Measurements from ENCODE around the gene CST9L. TPM values are rescaled to one million over a fixed set of nuclear protein-coding genes. Genes with fewer than 3 reads are reported as not detected.

The CST9L gene
- total and polyA plus RNA-seq, 10 of the 15 experiments (the other 5 are each of a cell fraction or from before 2014, with no cell fraction given), result not detected

DNA sequence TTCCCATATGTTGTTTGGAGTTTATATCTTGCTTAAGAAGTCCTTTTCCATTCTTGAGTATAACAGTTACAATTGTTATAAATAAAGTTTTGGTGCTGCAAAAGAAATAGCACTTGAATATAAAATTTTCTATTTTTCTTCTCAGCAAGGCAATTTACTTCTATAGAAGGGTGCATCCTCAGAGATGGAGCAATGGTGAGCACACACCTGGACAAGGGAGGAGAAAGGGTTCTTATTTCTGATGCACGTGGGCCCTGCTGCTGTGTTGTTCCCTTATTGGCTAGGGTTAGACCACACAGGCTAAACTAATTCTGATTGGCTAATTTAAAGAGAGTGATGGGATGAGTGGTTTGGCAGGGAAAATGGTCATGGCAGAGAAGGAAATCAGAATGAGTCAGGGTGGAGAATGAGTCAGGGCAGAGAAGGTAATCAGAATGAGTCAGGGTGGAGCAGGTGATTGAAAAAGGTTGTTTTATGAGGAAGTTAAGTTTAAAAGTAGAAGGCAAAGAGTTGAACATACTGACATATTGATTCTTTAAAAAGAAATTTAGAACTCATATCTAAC is 39.3 kb downstream of the CST9L start (continued):
- TF ChIP-seq, protein P1, sequence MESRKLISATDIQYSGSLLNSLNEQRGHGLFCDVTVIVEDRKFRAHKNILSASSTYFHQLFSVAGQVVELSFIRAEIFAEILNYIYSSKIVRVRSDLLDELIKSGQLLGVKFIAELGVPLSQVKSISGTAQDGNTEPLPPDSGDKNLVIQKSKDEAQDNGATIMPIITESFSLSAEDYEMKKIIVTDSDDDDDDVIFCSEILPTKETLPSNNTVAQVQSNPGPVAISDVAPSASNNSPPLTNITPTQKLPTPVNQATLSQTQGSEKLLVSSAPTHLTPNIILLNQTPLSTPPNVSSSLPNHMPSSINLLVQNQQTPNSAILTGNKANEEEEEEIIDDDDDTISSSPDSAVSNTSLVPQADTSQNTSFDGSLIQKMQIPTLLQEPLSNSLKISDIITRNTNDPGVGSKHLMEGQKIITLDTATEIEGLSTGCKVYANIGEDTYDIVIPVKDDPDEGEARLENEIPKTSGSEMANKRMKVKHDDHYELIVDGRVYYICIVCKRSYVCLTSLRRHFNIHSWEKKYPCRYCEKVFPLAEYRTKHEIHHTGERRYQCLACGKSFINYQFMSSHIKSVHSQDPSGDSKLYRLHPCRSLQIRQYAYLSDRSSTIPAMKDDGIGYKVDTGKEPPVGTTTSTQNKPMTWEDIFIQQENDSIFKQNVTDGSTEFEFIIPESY (IDR thresholded peaks at IDR 0.05), result no peak
- no peak for TF ChIP-seq BRCA1 (IDR thresholded peaks at IDR 0.05; ENCODE audit: low read depth, low read length)
- 0 out of 2 replicates have a peak, but pooled peaks have one; percentile 62 for TF ChIP-seq CBX5 (IDR thresholded peaks at IDR 0.05; ENCODE audit: low read depth)
- TF ChIP-seq NFXL1 (IDR thresholded peaks at IDR 0.05; ENCODE audit: borderline replicate concordance), result no peak

DNA sequence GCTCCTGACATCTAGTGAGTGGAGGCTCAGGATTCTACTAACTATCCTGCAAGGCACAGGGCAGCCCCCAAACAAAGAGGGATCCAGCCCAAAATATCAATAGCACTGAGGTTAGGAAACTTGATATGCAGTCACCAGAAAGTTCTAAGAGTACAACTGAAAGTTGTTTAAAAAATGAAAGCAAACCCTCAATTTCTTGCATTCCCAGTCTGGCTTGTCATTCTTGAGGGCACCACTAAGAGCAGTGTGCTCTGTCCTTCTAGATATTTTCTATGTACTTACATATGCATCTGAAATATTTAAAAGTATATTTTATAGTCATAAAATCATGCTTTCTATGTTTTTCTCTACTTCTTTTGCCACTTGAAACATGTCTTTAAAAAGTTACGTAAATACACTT is 41.4 kb downstream of the CST9L start:
- H3K4me1 ChIP-seq (ENCODE audit: control insufficient read depth, insufficient read depth, low read length), result peaks cover 8% of the 10 kb centered on the region
- POLR2A ChIA-PET, result no interaction called here
- SMC1A ChIA-PET (ENCODE audit: uncharacterized antibody, unreplicated experiment), result no interaction called here
- no peak overlapping the region for H3K9ac ChIP-seq (ENCODE audit: control insufficient read depth, insufficient read depth, low read length)
- no TSS peak for BruUV-seq (replicated peaks)
- peaks cover 4% of the 10 kb centered on the region; the same call in 2 of the 3 replicates for H3K9me3 ChIP-seq (replicated peaks; ENCODE audit: control insufficient read depth, insufficient read depth, low read length)
- FAIRE-seq, result no peak
- ATAC-seq, result no peak
- H4K20me1 ChIP-seq (ENCODE audit: control insufficient read depth, insufficient read depth), result no peaks in the 10 kb centered on the region
- no peak for TF ChIP-seq CREB1 (IDR thresholded peaks at IDR 0.05; ENCODE audit: low read depth)
- TF ChIP-seq, protein P2, sequence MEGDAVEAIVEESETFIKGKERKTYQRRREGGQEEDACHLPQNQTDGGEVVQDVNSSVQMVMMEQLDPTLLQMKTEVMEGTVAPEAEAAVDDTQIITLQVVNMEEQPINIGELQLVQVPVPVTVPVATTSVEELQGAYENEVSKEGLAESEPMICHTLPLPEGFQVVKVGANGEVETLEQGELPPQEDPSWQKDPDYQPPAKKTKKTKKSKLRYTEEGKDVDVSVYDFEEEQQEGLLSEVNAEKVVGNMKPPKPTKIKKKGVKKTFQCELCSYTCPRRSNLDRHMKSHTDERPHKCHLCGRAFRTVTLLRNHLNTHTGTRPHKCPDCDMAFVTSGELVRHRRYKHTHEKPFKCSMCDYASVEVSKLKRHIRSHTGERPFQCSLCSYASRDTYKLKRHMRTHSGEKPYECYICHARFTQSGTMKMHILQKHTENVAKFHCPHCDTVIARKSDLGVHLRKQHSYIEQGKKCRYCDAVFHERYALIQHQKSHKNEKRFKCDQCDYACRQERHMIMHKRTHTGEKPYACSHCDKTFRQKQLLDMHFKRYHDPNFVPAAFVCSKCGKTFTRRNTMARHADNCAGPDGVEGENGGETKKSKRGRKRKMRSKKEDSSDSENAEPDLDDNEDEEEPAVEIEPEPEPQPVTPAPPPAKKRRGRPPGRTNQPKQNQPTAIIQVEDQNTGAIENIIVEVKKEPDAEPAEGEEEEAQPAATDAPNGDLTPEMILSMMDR (IDR thresholded peaks at IDR 0.05 in 2 of 3, conservative IDR thresholded peaks at IDR 0.05 in 1 of 3; ENCODE audit: control insufficient read depth in 2 of 3, extremely low read depth in 1 of 3, insufficient read depth in 1 of 3, low read depth in 3 of 3, low read length in 3 of 3), result peak in 1 of 3 experiments; percentile 34; a peak in 2 of 6 replicates
- no peak overlapping the region for H3K27ac ChIP-seq (ENCODE audit: control insufficient read depth, insufficient read depth)
- no peaks in the 10 kb centered on the region; a peak in 2 of 4 replicates for H3K27me3 ChIP-seq (replicated peaks in 1 of 2; ENCODE audit: control insufficient read depth in 2 of 2, insufficient read depth in 2 of 2, low read length in 1 of 2)
- H3K4me3 ChIP-seq, result no peak overlapping the region
- 89% methylated on average over 1 of the region's 1 CpG for WGBS (ENCODE audit: insufficient coverage, insufficient replicate concordance, low lambda C conversion rate, missing lambda C conversion rate)
- intact Hi-C loops (cut with micrococcal nuclease; ENCODE audit: unreplicated experiment), result no loop called here
- H3K36me3 ChIP-seq (ENCODE audit: control insufficient read depth in 2 of 2, insufficient read depth in 2 of 2, low read length in 1 of 2), result no peaks in the 10 kb centered on the region
- in situ Hi-C loops (cut with MboI), result no loop called here
- no peak overlapping the region for H2AFZ ChIP-seq (ENCODE audit: control insufficient read depth, low read depth, low read length)
- RAD21 ChIA-PET (ENCODE audit: unreplicated experiment), result no interaction called here
- H3K79me2 ChIP-seq (ENCODE audit: control insufficient read depth, insufficient read depth, low read length), result no peaks in the 10 kb centered on the region
- no peak for DNase-seq (ENCODE audit: low read depth, low spot score)
- no peak overlapping the region for H3K4me2 ChIP-seq (ENCODE audit: control insufficient read depth, insufficient read depth)
- CTCF ChIA-PET, result no interaction called here
